Non-pigmented ciliary epithelial cell (primary cell): ENCODE data around the gene HPGDS.
"Not testable (repeated sequence)": the region's sequence is repeated elsewhere in the genome, so short reads cannot be mapped to it uniquely, and the experiment has no call there.

Experiments used
- DNase-seq: peaks from one replicate; pipeline ENCODE4 v3.0.0-alpha.2; 2010; ENCODE audit warnings: low read depth

Gene HPGDS

GRCh38 chr4:94342694-94343093 lies at the start of gene HPGDS:
Gene HPGDS, minus strand, starts transcription at chr4:94342836. Its CDS starts 8,207 bp downstream, at chr4:94334629.
- no peak for DNase-seq

GRCh38 chr4:94390804-94391410 lies 48.3 kb upstream of the HPGDS start:
- DNase-seq = no peak

GRCh38 chr4:94389595-94390267 lies 47.1 kb upstream of the HPGDS start:
- no peak for DNase-seq

- not testable (repeated sequence) for DNase-seq
Measured at GRCh38 chr4:94387965-94388364, 45.3 kb upstream of the HPGDS start.

- not testable (repeated sequence) for DNase-seq
Measured at GRCh38 chr4:94385452-94385851, 42.8 kb upstream of the HPGDS start.

- DNase-seq = not testable (repeated sequence)
Measured at GRCh38 chr4:94382891-94383290, 40.3 kb upstream of the HPGDS start.

- no peak for DNase-seq
Measured at GRCh38 chr4:94378047-94378446, 35.4 kb upstream of the HPGDS start.

- no peak for DNase-seq
Measured at GRCh38 chr4:94377294-94377693, 34.7 kb upstream of the HPGDS start.

GRCh38 chr4:94375364-94375763 lies 32.7 kb upstream of the HPGDS start:
- no peak for DNase-seq

GRCh38 chr4:94373752-94374151 lies 31.1 kb upstream of the HPGDS start:
- DNase-seq = no peak

GRCh38 chr4:94372991-94373390 lies 30.4 kb upstream of the HPGDS start:
- DNase-seq = no peak

- DNase-seq = no peak
Measured at GRCh38 chr4:94372228-94372978, 29.8 kb upstream of the HPGDS start.

- DNase-seq = no peak
Measured at GRCh38 chr4:94371290-94371689, 28.7 kb upstream of the HPGDS start.

GRCh38 chr4:94370533-94371254 lies 28.1 kb upstream of the HPGDS start:
- no peak for DNase-seq

GRCh38 chr4:94369046-94369445 lies 26.4 kb upstream of the HPGDS start:
- DNase-seq = no peak

GRCh38 chr4:94368459-94368858 lies 25.8 kb upstream of the HPGDS start:
- DNase-seq = no peak

GRCh38 chr4:94365304-94365703 lies 22.7 kb upstream of the HPGDS start:
- no peak for DNase-seq

GRCh38 chr4:94364527-94364926 lies 21.9 kb upstream of the HPGDS start:
- no peak for DNase-seq

- no peak for DNase-seq
Measured at GRCh38 chr4:94363136-94363655, 20.6 kb upstream of the HPGDS start.

- DNase-seq = no peak
Measured at GRCh38 chr4:94359838-94360237, 17.2 kb upstream of the HPGDS start.

GRCh38 chr4:94359221-94359620 lies 16.6 kb upstream of the HPGDS start:
- DNase-seq = no peak

- no peak for DNase-seq
Measured at GRCh38 chr4:94358101-94358500, 15.5 kb upstream of the HPGDS start.
